ENCODE data around the gene LRP1B. TPM values are rescaled to one million over a fixed set of nuclear protein-coding genes. Genes with fewer than 3 reads are reported as not detected.
"Not testable (repeated sequence)": the region's sequence is repeated elsewhere in the genome, so short reads cannot be mapped to it uniquely, and the experiment has no call there.

Gene LRP1B
- total RNA-seq, 4 donors from 2014 or later: 0.42 to 0.71 (median 0.65) TPM

GRCh38 chr2:140440815-140441214, 1690.0 kb downstream of the LRP1B start:
- WGBS: 34% methylated on average over 2 of the region's 2 CpGs
- H3K27ac ChIP-seq (replicated peaks in 1 of 4): no peak overlapping the region

GRCh38 chr2:140436936-140437335, 1693.9 kb downstream of the LRP1B start:
- H3K27me3 ChIP-seq: no peaks in the 10 kb centered on the region
- DNase-seq (ENCODE audit: extremely low spot score): no peak
- WGBS: 51% methylated on average over 4 of the region's 5 CpGs
- no peak overlapping the region for H3K27ac ChIP-seq (replicated peaks in 1 of 4)
- no peaks in the 10 kb centered on the region for H3K36me3 ChIP-seq
- TF ChIP-seq POLR2AphosphoS5 (IDR thresholded peaks at IDR 0.05): no peak
- no peak for TF ChIP-seq EP300 (IDR thresholded peaks at IDR 0.05)
- no peak for TF ChIP-seq POLR2A (IDR thresholded peaks at IDR 0.05; ENCODE audit: low read depth)
- TF ChIP-seq, protein P1, sequence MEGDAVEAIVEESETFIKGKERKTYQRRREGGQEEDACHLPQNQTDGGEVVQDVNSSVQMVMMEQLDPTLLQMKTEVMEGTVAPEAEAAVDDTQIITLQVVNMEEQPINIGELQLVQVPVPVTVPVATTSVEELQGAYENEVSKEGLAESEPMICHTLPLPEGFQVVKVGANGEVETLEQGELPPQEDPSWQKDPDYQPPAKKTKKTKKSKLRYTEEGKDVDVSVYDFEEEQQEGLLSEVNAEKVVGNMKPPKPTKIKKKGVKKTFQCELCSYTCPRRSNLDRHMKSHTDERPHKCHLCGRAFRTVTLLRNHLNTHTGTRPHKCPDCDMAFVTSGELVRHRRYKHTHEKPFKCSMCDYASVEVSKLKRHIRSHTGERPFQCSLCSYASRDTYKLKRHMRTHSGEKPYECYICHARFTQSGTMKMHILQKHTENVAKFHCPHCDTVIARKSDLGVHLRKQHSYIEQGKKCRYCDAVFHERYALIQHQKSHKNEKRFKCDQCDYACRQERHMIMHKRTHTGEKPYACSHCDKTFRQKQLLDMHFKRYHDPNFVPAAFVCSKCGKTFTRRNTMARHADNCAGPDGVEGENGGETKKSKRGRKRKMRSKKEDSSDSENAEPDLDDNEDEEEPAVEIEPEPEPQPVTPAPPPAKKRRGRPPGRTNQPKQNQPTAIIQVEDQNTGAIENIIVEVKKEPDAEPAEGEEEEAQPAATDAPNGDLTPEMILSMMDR (IDR thresholded peaks at IDR 0.05): no peak
- no peaks in the 10 kb centered on the region for H3K9me3 ChIP-seq
- intact Hi-C loops (cut with DNase I): no loop called here
- H3K4me1 ChIP-seq: no peaks in the 10 kb centered on the region
- H3K4me3 ChIP-seq: no peak overlapping the region

More at GRCh38 chr2:140440815-140441214, 1690.0 kb downstream of the LRP1B start:
- no peaks in the 10 kb centered on the region for H3K9me3 ChIP-seq
- no peaks in the 10 kb centered on the region for H3K27me3 ChIP-seq
- H3K4me3 ChIP-seq: no peak overlapping the region
- TF ChIP-seq POLR2A (IDR thresholded peaks at IDR 0.05; ENCODE audit: low read depth): no peak
- no peak for TF ChIP-seq POLR2AphosphoS5 (IDR thresholded peaks at IDR 0.05)
- TF ChIP-seq, protein P1 (IDR thresholded peaks at IDR 0.05): no peak
- no peak for TF ChIP-seq EP300 (IDR thresholded peaks at IDR 0.05)
- no peak for DNase-seq (ENCODE audit: extremely low spot score)
- H3K4me1 ChIP-seq: no peaks in the 10 kb centered on the region
- intact Hi-C loops (cut with DNase I): no loop called here
- no peaks in the 10 kb centered on the region for H3K36me3 ChIP-seq

DNA sequence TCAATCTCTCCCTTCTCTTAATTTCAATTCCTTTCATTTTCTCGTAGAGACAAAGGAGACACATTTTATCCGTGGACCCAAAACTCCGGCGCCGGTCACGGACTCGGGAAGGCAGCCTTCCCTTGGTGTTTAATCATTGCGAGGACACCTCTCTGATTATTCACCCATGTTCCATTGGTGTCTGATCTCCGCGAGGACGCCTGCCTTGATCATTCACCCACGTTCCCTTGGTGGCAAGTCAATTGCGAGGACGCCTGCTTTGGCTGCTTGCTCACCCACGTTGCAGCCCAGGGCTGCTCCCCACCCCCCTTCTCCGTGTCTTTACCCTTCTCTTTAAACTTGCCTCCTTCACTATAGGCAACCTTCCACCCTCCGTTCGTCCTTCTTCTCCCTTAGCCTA, 1703.8 kb downstream of the LRP1B start:
- WGBS: 96% methylated on average over 18 of the region's 18 CpGs
- not testable (repeated sequence) for H3K4me3 ChIP-seq

GRCh38 chr2:140424471-140424870, 1706.3 kb downstream of the LRP1B start:
- intact Hi-C loops (cut with DNase I): no loop called here

More for the DNA sequence above, 1703.8 kb downstream of the LRP1B start:
- H3K36me3 ChIP-seq; intact Hi-C loops (cut with DNase I); H3K9me3 ChIP-seq; H3K27ac ChIP-seq (replicated peaks in 1 of 4); H3K27me3 ChIP-seq; H3K4me1 ChIP-seq; DNase-seq (ENCODE audit: extremely low spot score): not testable (repeated sequence)

DNA sequence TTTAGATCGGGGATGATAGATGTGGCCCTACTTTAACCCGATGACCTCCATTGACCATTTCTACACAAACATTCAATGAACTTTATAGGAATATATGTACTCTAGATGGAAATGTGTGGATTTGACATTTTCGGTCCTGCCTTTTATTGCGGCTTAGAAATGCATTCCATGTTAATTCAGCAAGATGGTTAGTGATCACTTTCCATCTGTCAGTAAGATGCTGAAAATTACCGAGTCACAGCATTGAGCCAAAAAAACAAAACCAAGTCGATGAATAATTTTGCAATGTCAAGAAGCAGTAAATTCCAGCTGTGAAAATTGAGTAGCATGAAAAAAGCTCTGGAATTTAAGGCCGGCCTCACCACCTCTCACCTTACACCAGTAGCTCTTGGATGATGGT, 1708.1 kb downstream of the LRP1B start:
- no peak for TF ChIP-seq EP300 (IDR thresholded peaks at IDR 0.05)
- TF ChIP-seq, protein P1 (IDR thresholded peaks at IDR 0.05): no peak
- no peak for TF ChIP-seq POLR2A (IDR thresholded peaks at IDR 0.05; ENCODE audit: low read depth)
- TF ChIP-seq POLR2AphosphoS5 (IDR thresholded peaks at IDR 0.05): no peak
- intact Hi-C loops (cut with DNase I): no loop called here
- H3K27ac ChIP-seq (replicated peaks in 1 of 4): no peak overlapping the region
- no peaks in the 10 kb centered on the region for H3K27me3 ChIP-seq
- no peaks in the 10 kb centered on the region for H3K4me1 ChIP-seq
- H3K9me3 ChIP-seq: no peaks in the 10 kb centered on the region
- no peak for DNase-seq (ENCODE audit: extremely low spot score)
- no peaks in the 10 kb centered on the region for H3K36me3 ChIP-seq
- H3K4me3 ChIP-seq: no peak overlapping the region
- 85% methylated on average over 7 of the region's 7 CpGs for WGBS

More at GRCh38 chr2:140424471-140424870, 1706.3 kb downstream of the LRP1B start:
- H3K4me1 ChIP-seq: no peaks in the 10 kb centered on the region
- WGBS: 72% methylated on average over 2 of the region's 2 CpGs
- TF ChIP-seq POLR2AphosphoS5 (IDR thresholded peaks at IDR 0.05) (no peak), POLR2A (IDR thresholded peaks at IDR 0.05; ENCODE audit: low read depth) (no peak), EP300 (IDR thresholded peaks at IDR 0.05) (no peak)
- TF ChIP-seq, protein P1 (IDR thresholded peaks at IDR 0.05): no peak
- H3K27me3 ChIP-seq: no peaks in the 10 kb centered on the region
- H3K27ac ChIP-seq (replicated peaks in 1 of 4): no peak overlapping the region
- H3K9me3 ChIP-seq: no peaks in the 10 kb centered on the region
- H3K4me3 ChIP-seq: no peak overlapping the region
- H3K36me3 ChIP-seq: no peaks in the 10 kb centered on the region
- DNase-seq (ENCODE audit: extremely low spot score): no peak

All from esophagus muscularis mucosa (tissue), 4 donors.